ENCODE data around the gene ABCA6.
"Not testable (repeated sequence)": the region's sequence is repeated elsewhere in the genome, so short reads cannot be mapped to it uniquely, and the experiment has no call there.

Gene ABCA6

DNA sequence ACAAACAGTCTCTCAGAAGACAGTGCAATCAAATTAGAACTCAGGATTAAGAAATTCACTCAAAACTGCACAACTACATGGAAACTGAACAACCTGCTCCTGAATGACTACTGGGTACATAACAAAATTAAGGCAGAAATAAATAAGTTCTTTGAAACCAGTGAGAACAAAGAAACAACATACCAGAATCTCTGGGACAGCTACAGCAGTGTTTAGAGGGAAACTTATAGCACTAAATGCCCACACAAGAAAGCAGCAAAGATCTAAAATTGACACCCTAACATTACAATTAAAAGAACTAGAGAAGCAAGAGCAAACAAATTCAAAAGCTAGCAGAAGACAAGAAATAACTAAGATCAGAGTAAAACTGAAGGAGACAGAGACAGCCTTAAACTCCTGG lies 68.3 kb downstream of the ABCA6 start:
- DNase-seq (ENCODE audit: low read depth in 2 of 2) = not testable (repeated sequence)

DNA sequence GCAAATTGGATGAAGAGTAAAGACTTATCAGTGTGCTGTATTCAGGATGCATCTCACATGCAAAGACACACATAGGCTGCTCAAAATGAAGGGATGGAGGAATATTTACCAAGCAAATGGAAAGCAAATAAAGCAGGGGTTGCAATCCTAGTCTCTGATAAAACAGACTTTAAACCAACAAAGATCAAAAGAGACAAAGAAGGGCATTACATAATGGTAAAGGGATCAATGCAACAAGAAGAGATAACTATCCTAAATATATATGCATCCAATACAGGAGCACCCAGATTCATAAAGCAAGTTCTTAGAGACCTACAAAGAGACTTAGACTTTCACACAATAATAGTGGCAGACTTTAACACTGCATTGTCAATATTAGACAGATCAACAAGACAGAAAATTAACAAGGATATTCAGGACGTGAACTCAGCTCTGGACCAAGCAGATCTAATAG lies 68.9 kb downstream of the ABCA6 start:
- DNase-seq (ENCODE audit: low read depth in 2 of 2) = not testable (repeated sequence)

DNA sequence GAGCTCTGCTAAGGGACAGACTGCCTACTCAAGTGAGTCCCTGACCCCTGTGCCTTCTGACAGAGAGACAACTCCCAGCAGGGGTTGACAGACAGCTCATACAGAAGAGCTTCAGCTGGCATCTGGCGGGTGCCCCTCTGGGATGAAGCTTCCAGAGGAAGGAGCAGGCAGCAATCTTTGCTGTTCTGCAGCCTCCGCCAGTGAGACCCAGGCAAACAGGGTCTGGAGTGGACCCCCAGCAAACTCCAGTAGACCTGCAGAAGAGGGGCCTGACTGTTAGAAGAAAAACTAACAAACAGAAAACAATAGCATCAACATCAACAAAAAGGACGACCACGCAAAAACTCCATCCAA lies 70.5 kb downstream of the ABCA6 start:
- not testable (repeated sequence) for DNase-seq (ENCODE audit: low read depth in 2 of 2)

DNA sequence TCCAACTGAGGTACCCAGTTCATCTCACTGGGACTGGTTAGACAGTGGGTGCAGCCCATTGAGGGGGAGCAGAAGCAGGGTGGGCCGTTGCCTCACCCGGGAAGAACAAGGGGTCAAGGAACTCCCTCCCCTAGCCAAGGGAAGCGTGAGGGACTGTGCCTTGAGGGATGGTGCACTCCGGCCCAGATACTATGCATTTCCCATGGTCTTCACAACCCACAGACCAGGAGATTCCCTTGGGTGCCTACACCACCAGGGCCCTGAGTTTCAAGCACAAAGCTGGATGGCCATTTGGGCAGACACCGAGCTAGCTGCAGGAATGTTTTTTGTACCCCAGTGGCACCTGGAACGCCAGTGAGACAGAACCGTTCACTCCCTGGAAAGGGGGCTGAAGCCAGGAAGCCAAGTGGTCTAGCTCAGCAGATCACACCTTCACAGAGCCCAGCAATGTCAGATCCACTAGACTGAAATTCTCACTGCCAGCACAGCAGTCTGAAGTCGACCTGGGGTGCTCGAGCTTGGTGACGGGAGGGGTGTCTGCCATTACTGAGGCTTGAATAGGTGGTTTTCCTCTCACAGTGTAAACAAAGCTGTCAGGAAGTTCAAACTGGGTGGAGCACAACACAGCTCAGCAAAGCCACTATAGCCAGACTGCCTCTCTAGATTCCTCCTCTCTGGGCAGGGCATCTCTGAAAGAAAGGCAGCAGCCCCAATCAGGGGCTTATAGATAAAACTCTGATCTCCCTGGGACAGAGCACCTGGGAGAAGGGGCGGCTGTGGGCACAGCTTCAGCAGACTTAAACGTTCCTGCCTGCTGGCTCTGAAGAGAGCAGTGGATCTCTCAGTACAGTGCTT lies 71.1 kb downstream of the ABCA6 start:
- not testable (repeated sequence) for DNase-seq (ENCODE audit: low read depth in 2 of 2)

DNA sequence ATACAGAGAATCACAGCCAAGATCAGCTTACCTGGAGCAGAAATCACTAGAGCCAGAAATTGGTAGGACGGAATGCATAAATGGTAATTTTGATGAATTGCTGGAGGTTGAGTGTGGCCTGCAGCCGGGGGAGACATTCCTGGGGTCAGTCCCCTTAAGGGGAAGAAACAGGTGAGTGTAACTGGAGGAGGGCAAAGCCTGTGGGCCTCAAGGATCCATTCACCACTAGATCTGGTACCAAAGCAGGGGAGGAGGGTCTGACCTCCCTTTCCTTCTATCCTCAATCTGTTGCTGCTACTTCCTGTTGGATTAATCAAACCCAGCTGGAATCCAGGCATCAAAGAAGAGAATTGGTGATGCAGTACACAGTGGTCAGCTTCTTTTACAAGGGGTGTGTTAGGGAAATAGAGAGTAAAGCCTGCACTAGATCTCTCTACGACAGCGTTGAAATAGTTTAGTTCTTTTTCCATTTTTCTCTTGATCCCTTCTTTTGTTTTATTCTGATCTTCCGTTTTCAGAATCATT lies 72.4 kb downstream of the ABCA6 start:
- no peak for DNase-seq (ENCODE audit: low read depth in 2 of 2)

DNA sequence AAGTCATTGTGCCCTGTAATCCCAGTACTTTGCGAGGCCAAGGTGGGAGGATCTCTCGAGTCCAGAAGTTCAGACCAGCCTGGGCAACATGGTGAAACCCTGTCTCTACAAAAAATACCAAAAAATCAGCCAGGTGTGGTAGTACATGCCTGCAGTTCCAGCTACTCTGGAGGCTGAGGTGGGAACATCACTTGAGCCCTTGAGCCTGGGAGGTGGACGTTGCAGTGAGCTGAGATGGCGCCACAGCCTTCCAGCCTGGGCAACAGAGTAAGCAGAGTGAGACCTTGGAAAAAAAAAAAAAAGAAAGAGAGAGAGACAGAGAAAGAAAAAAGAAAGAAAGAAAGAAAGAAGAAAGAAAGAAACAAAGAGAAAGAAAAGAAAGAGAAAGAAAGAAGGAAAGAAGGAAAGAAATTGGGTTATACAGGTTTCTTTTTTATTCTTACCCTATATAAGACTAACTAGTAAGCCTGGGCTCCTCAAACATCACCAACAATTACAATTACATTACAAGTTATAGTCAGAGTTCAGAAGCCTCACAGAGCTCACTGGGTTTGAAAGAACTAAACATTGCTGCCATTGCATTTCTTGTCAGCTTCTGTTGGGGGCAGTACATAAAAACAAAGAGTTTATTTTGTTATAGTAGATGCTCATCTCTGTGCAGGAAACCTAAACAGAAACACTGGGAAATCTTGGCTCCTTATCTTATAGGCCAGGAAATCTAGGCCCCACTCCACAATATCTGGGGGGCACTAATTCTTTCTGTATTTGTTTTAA lies 74.2 kb downstream of the ABCA6 start:
- no peak for DNase-seq (ENCODE audit: low read depth in 2 of 2)

DNA sequence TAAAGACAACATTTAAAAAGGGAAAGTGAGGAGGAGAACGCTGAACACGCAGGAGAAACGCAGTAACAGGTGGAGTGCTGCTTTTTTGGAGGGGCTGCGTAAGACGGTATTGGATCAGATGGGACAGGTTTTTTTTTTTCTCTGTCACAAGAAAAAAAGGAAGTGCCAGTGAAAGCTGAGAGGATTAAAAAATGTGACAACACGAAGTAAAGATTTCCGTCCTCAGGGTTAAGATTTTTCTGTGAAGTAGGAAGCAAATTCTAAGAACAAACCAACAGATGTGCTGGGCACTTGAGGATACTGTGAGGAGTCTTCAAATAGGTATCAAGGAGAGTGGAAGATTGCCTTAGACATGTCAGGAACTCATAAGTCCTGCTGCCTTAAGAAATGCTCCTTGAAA lies 75.2 kb downstream of the ABCA6 start:
- DNase-seq (ENCODE audit: low read depth in 2 of 2) = no peak

DNA sequence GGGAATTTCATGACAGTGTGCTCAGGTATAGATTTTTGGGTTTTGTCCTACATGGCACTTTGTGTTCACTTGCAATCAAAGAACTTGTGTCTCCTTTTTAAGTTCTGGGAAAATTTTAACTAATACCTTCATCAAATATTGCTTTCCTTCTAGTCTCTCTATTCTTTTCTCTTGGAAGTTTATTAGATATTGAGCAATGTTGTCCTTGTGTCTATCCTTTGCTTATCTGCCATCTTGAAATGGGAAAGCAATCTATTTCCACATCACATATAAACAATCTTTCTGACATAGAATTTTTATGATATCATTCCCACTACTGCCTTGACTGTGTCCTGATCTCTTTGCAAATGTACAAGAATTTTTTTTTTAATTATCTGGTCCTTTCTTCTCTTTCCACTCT lies 76.6 kb downstream of the ABCA6 start:
- no peak for DNase-seq (ENCODE audit: low read depth in 2 of 2)

DNA sequence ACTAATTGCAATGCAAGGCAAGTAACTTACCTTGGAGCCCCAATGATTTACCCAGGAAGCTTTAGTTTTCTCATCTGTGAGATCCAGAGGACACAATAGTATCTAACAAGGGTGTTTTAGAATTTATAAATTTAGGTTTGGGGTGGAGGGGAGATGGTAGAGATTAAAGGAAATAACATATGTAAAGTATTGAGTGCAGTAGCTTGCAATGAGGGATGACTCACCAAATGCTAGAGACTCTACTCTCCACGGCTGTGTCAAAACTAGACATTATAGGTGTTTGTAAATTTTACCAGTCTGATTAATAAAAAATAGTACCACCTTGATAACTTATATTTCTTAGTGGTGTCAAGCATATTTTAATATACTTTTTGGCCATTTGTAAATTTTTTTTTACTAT lies 77.2 kb downstream of the ABCA6 start:
- DNase-seq (ENCODE audit: low read depth in 2 of 2) = no peak

DNA sequence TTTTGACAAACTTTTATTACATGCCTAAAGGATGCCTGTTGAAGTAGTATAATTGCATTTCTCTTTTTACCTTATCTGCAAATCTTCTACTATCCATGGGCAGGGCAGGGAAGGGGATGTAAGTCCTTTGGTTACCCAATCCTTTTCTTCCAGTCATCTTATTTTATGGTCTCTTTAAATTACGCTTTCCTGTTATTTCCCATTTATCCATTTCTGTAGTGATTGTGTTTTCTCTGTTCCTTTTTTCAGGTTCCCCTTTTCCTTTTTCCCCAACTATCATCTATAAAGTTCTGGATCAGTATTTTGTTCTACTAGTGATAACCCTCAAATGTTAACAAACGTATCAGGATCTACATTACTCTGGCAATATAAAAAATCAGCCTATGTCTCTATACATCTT lies 77.7 kb downstream of the ABCA6 start:
- no peak for DNase-seq (ENCODE audit: low read depth in 2 of 2)

DNA sequence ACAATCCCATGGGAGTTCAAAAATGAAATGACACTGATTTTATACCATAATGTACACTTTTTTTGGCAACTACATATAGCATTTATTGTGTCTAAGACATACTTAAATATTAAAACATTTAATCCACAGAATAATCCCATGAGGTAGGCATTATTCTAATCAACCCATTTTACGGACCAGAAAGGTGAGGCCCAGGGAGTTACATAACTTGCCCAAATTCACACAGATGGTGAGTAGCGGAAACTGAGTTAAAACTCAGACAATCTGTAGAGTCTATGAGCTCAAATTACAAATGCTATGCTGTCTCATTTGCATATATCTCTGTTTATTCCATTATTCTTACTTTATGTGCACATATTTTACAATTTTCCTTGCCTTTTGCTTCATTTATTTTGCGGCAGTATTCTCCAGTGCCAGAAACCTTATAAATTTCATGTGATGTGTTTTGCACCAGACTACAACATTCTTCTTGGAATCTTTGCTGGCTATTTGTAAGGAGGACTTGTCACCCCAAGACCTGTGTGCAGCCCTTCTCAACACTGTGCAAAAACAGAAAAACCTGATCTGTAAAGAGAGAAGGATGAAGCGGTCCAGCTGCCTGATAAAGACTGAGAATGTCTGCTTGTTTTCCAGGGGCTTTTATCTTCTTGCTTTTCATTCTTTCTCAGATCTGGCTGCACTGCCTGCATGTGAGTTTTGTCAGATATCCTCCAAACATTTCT lies 78.7 kb downstream of the ABCA6 start:
- no peak for DNase-seq (ENCODE audit: low read depth in 2 of 2)

DNA sequence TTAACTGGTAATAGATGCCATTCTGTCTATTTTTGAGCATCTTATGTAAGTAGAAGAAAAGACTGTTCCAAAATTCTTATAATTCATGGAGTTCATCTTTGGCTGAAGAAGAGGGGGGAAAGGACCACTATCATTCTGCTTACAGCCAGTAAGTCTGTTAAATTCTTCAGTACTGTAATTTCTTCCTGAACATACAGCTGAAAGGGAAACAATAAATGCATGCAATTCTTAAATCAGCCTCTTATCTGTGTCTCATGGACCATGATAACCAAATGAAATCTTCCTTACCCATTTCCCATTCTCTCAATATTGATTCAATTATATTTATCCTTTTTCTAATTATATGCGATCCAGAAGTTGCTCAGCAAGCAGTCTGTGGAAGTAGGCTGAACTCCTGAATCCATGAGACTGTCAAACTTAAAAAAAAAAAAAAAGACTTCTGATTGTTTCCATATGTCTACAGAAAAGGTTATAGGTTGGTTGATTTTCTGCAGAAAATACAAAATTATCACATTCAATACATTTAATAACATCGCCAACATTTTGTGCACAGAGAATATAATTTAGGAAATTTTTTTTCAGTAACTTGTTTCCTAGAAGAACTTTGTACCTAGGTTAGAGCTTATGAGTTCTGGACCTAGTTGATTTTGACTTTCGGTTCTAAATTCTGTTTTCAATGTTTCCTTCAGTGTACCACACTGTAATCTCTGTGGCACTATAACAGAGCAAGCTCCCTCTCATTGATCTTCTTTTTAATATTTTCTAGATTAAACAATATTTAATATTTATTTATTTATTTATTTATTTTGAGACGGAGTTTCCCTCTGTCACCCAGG lies 79.8 kb downstream of the ABCA6 start:
- no peak for DNase-seq (ENCODE audit: low read depth in 2 of 2)

DNA sequence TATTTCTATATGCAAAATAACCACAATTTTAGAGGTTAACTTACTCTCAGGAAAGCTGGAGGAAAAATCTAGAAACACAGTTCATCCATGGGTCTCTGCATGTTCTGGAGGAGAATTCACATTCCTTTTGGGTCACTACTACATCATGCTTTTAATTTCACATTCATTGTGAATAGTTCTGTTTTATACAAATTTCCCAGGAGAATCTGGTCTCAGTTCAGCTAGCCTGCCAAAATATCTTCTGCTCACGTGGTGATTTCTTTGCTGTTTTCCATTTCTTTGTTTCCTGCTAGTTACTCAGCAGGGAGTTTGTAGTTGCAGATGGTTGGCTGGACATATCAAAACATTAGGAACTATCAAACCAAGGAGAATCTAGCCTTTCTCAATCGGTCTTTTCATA lies 80.9 kb downstream of the ABCA6 start, which contains the start of gene ABCA9:
Gene ABCA9 (minus strand): TSS at position 106 of the 400 bp plus-strand sequence. CDS start 9,801 bp downstream, outside the sequence.
- DNase-seq (ENCODE audit: low read depth in 2 of 2) = no peak

DNA sequence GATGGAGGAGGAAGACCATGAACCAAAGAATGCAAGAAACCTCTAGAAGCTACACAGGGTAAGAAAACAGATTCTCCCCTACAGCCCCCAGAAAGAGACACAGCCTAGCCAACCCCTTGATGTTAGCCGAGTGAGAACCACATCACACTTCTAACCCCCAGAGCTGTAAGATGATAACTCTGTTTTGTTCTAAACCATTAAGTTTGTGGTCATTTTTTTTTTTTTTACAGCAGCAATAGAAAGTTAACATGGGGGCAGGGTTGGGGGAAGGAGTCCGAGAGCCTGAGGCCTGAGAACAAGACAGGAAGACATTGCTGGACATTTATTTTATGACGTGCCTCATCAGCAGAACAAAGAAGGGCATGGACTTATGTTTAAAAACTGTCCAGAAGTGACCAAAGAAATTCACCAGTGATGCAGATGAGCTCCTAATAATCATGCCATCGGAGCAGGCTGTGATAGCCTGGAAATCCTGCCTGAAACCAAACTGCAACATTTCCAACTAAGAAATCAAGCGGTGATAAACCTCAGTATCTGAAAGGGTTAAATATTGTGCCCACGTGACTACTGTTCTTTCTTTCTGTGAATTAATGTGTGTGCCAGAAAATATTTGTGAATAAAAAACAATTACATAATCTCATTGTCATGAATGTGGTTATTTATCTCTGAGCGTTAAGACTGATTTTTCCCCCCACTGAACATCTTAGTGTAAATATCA lies 82.1 kb downstream of the ABCA6 start:
- DNase-seq (ENCODE audit: low read depth in 2 of 2) = no peak

DNA sequence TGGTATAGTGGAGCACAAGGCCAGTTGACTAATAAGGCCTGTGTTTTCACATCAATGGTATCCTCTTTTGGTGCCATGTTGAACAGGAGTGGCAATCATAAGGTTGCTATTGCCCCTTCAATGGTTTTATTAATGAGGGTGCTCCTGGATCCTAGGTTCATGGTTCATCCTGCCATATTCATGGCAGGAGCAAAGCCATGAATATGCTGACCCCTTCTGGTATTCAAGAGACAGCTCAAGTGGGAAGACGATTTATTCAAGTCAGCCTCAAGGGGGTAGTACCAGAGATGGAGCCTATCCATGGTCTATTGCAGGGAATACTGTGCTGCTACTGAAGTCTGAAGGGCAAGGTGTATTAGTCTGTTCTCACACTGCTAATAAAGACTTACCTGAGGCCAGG lies 83.5 kb downstream of the ABCA6 start:
- no peak for DNase-seq (ENCODE audit: low read depth in 2 of 2)

DNA sequence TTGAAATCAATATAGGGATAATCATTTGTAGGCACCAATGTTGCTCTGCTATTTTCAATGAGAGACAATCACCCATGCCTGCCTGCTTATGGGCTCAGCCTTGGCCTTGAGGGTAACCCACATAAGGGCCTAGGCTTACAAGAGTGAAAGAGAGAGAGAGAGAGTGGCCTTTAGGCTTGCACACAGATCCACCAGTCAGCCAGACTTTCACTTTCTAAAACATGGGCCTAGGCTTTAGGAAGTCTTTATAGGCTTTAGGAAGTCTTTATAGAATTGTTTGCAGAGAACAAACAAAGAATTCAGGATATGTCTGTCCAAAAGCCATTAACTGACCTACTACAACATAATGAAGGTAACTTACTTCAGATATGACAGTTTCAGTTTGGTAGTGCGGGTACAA lies 84.4 kb downstream of the ABCA6 start:
- DNase-seq (ENCODE audit: low read depth in 2 of 2) = no peak

DNA sequence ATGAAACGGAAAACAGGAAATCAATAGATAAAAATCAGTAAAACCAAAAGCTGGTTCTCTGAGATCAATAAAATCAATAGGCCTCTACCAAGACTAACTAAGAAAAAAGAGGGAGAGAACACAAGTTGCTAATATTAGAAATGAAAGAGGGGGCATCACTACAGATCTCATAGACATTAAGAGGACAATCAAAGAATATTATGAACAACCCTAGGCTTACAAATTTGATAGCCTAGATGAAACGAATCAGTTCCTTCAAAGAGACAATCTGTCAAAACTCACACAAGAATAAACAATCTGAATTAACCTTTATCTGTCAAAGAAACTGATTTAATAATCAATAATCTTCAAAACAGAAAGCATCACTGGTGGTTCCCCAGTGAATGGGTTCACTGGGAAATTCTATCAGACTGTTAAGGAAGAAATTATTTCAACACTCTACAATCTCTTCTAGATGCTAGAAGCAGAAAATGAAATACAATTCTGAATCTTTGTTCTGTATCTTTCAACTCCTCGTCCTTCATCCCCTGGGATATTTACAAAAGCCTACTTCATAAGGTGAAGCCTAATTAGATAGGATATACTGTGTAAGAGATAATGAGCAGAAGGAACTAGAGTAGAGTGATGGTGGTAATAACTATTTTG lies 85.4 kb downstream of the ABCA6 start:
- DNase-seq (ENCODE audit: low read depth in 2 of 2) = no peak

DNA sequence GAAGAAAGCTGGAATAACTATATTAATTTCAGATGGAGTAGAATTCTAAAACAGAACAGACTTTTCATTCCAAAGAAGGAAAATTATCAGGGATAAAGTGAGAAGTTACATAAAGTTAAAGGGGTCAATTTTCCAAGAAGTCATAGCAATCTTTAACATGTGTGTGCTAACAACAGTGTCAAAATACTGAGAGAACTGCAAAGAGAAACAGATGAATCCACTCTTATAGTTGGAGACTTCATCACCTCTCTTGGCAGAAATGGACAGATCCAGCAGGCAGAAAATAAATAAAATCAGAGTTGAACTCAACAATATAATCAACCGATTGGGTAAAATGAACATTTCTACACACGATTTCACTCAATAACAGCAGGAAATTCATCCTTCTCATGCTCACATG lies 86.4 kb downstream of the ABCA6 start:
- no peak for DNase-seq (ENCODE audit: low read depth in 2 of 2)

DNA sequence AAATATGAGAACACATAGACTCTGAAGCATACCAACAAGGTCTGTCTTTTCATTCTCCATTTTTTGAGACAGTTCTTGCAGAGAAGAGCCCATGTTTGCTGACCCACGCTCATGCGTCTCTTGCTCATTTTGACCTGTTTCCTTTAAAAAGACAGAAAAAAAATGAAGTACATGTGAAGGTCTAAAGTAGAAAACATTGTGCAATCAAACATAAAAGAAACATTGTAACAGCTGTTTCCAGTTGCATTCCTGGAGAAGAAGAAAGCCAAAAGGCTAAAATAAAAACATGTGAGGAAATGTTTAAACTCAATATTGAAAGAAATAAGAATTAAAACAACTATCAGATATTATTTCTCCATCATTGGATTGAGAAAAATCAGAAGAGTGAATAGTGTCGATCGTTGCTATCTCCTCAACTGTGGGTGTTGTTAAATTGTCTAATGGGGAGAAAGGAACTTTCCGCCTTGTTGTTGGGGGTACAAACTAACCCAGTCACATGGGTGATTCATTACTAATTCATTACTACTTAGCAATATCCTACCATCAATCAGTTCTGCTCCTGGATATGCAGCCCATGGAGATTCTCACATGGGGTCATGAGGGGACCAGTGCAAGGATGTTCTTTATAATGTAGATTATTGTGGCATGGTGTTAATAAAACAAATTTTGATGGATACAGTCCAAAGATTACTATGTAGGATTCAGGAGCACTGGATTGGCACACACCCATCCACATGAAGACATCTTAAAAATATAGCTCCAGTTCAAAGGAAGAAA lies 90.5 kb downstream of the ABCA6 start:
- no peak for DNase-seq (ENCODE audit: low read depth in 2 of 2)

Measured in stimulated activated CD8-positive, alpha-beta memory T cell treated with anti-CD3 and anti-CD28 coated beads, Interleukin-7, amount 100 ng/mL, for 4 hours (primary cell).